Effector CD4-positive, alpha-beta T cell (primary cell): ENCODE measurements around the gene SAMD13.
"Not testable (repeated sequence)": the region's sequence is repeated elsewhere in the genome, so short reads cannot be mapped to it uniquely, and the experiment has no call there.

Source experiments
- DNase-seq: peaks from one replicate; pipeline ENCODE4 v3.0.0-alpha.2; 2020

SAMD13 gene

DNA sequence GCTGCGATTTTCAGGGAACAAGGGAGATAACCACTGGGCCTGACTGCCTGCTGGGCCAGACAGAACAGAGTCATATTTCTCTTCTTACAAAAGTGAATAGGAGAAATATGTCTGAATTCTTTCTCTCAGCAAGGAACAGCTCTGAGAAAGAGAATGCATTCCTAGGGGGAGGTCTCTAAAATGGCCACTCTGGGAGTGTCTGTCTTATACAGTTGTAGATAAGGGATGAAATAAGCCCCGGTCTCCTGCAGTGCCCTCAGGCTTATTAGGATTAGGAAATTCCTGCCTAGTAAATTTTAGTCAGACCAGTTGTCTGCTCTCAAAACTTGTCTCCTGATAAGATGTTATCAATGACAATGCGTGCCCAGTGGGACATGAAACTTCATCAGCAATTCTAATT, 14.1 kb upstream of the SAMD13 start:
- DNase-seq: not testable (repeated sequence)

DNA sequence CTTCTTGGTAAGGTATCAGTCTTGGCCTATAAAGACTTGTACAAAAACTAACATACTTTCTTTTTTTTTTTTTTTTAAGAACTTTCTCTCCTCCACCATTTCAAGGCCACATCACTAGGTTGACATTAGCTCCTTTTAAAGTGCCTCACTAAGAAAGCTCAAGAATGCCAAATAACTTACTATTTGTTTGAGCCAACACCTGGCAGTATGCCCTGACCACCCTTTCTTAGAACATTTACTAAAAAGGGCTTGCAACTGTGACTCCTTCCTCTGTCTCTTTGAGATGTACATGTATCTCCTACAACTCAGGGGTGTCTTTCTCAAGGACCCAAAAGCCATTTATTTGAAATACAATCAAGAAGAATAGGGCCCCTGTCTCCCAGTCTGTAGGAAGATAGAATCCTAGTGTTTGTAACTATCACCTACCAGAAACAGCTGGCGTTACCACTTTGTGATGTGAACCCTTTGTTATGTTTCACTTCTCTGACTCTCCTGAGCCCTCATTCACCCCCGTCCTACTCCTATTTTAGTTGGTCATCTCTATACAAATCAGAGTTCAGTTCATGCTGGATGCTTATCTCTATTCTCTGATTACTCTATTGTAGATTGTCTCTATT, 12.2 kb upstream of the SAMD13 start:
- DNase-seq: no peak

DNA sequence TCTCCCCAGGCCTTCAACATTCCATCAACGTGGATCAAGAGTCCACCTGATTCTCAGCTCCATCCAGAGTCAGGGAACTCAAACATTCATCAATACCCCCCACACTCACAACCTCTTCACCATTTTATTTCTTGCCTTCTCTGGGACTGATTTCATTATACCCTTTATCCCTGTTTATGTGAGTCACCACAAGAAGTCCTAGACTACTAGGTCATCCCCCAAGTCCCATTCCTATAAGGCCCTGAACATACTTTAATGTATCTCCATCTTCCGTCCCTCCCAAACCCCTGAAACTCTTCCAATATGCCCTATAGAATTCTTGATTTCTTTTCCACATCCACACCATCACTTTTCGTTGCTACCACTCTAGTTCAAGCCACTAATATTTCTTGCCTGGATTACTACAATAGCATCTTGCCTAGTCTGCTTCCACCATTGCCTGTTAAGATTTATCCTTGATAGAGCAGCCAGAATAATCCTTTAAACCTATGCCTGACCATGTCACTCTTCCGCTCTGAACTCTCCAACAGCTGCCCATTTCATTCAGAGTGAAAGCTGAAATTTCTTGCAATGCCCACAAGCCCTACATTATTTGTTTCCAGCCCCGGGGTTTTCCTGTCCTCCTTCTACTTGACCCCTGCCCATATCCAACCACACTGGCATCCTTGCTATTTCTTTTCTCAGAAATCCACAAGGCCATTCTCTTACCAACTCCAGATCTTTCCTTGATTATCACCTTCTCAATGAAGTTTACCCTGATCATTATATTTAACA, 9.4 kb upstream of the SAMD13 start:
- DNase-seq: no peak

DNA sequence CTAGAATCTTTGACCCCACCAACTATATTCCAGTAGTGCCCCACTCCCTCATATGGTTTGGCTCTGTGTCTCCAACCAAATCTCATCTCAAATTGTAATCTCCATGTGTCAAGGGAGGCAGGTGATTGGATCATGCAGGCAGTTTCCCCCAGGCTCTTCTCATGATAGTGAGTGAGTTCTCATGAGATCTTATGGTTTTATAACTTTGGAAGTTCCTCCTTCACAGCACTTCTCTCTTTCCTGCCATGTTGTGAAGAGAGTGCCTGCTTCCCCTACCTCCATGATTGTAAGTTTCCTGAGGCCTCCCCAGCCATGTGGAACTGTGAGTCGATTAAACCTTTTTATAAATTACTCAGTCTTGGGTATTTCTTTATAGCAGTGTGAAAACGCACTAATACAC, 7.7 kb upstream of the SAMD13 start:
- no peak for DNase-seq

DNA sequence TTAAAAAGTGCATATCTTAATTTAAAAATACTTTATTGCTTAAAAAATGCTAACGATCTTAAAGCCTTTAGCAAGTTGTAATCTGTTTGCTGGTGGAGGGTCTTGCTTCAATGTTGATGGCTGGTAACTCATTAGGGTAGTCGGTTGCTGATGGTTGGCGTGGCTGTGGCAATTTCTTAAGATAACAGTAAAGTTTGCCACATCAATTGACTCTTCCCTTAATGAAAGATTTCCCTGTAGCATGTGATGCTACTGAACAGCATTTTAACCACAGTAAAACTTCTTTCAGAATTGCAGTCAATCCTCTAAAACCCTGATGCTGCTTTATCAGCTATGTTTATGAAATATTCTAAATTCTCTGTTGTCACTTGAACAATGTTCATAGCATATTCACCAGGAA, 6.8 kb upstream of the SAMD13 start:
- DNase-seq: no peak

DNA sequence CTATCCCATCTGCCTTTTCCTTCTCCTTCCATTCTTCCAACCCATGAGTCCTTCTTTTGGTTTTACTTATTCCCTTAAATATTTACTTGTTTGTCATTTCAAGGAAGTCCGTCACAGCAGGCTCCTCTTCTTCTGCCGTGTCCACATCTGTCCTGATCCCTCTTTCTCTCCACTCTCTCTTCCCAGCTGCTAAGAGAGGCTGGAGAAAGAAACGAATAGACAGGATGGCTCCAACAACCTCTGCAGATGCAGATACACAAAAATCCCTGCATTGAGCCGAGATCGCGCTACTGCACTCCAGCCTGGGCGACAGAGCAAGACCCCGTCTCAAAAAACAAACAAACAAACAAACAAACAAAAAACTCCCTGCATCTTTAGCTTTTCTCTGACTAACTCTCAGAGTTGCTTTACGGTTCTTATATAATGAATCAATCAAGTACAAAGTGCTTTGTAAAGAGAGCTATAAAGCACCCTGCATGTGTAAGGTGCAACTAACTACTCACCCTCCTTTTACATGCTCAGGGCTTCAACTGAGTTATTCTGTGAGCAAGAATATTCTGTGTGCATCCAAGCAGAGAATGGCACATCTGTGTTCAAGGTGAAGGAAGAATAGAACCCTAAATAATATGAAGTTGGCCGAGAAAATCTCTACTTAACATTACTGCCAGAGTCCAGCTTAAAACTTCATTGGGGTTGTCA, 3.8 kb upstream of the SAMD13 start:
- DNase-seq: no peak

DNA sequence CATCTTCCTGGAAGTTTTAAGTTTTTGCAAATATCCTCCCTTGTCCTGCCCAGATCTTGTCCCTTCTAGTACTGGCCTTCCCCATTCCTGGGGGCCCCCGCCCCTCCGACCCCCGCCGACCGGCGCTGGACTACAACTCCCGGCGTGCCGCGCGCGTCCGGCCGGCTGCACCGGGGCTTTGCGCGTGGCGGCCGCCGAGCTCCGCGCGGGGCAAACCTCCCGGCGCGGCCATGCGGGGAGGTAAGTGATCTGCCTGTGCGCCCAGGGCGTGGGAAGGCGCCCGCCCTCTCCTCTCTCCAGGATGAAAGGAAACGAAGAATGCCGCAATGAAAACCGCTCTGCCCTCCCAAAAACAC, 3.2 kb upstream of the SAMD13 start:
- DNase-seq: peak; percentile 8

DNA sequence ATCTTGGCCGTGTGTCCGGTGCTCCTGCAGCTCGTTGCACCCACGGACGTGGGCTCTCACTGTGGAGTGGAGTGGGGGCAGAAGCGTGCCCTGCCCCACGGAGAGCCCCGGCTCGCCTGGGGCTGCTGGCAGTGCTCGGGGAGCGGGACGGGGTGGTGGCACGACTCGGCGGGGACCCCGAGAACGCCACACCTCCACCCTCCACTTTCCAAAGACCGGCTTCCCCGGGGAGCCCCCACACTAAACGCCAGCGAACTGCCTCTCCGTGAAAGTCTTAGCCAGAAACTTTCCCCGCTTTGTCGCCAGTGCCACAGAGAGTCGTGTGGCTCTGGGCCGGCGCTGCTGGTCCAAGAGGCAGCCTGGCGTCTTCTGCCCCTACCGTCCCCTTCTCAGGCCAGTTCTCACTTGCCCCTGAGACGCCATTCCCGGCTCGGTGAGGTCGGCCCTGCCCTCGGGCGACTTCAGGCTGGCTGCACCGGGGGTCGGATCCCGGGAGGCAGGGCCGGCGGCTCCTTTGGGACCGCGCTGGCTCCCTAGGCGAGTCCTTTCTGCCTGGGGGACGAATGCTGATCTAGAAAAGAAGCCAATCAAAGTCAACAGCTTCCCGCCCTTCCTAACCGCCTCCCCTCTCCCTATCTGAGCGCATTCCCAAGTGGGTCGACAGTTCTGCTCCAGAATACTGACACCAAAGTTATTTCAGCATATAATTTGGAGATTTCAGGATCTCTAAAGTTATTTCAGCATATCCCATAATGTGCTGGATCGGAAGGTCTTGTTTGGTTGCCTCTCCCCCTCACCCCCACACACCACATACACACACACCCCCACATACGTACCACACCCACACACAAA, 2.6 kb upstream of the SAMD13 start:
- no peak for DNase-seq

DNA sequence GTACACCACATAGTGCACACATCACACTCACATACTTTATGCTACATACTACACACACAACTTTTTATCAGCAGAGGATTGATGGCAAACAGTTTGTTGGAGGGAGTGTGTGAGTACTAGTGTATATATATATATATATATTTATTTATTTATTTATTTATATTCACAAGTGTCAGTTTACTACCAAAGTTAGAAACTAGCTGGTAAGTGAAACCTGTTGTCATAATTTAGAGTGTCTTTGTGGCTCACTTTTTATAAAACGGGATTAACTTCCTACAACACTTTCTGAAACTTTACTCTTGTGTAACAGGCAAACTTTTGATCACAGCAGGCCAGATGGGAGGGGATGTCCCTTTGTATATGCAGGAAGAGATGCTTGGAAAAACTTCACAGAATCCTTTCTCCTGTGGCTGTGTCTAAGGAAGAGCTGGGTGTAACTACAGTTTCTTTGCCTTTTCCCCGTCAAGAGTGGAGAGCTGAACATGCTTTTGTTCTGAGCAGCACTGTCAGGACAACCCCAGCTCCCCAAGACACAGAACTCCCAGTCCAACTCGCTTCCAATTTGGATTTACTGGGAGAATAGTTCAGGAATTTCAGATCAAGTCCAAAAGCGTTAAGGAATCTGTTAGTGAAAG, 1.9 kb upstream of the SAMD13 start:
- DNase-seq: no peak

DNA sequence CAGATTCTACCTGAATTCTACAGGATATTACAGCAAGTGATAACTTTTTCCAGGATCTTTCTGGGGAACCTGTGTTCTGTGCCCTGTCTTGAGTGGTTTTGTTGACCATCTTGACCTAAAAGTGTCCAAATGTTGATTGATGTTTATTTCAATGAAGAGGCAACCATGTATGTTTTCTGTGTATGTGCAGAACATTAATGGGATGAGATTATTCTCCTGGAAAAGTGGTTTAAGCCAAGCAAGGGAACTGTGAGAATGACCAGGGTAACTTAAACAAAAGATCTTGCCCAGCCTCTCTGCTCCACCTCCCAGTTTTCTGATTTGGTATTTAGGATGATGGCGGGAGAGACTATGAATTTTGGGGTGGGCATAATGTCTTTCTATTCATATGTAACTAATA, 1.0 kb upstream of the SAMD13 start:
- DNase-seq: no peak

DNA sequence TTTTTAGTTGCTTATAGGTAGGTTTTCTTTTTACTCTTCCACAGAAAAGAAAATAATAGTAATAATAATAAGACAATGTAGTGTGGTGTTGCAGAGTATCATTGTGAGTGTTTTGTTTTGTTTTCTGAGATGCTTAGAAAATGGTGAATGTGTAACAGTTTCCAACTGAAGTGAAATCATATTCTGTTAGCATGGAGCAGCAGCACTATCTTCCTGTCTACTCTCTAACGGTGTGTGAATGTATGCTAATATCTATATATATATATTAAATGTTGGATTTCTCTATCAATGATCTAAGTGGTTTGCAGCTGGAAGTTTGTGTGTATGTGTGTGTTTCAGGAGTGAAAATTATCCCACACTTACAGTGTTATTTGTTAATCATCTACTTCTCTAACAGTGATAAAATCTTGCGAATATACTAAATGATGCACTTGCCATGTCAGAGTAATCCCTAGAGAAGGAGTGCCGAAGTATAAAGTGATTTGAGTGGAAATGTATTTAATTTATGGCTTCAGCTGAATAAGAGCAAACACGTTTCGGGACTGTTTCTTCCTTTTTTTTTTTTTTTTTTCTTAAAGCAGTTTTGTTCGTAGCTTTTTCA, 377 bp downstream of the SAMD13 start:
- DNase-seq: no peak

DNA sequence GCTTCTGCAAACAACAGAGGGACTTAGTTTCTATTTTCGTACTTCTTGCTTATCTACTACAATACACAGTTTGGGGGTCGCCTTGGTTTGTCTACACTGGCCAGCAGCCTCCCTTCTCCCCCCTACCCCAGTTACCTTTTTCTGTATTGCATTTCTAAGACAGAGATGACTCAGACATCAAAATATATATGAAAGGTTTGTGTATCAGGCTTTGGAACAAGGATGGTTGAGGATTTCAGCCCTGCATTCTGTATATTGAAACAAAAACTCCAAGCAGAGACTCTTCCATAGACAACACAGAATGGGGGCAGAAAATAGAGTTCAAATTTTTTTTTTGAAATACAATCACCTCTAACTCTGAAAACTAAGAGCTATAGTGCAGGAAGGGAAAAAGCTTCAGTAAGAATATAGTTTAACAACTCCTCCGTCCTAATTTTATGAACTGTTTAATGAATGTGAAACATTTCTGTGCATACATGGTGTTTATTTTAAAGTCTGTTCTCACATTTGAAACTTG, 1.9 kb downstream of the SAMD13 start:
- no peak for DNase-seq

DNA sequence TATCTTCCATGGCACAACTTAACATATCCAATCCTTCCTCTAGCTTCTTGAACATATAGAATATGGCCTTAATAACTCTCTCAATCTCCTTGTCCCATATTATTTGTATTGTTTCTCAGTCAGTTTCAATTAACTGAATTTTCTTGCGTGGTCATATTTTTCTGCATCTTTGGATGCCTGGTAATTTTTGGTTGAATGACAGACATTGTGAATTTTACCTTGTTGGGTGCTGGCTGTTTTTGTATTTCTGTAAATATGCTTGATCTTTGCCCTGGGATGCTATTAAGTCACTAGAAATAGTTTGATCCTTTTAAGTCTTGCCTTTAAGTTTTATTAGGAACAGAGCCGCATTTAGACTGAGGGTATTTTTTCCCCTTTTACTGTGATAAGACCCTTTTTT, 5.9 kb downstream of the SAMD13 start:
- no peak for DNase-seq

DNA sequence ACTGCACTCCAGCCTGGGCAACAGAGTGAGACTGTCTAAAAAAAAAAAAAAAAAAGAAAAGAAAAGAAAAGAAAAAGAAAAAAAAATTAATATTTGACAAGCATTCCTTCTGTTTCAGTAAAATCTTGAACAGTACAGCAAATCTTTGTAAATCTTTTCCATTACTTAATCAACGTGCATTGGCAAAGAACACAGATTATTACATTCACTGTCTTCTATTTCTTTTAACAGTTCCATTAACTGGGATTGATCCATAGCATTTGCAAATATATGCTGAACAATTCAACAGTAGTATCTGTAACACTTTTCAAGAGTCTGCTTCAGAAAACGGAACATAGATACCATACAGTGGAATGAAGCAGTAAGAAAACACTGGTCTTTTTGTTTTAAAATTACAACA, 9.8 kb downstream of the SAMD13 start:
- DNase-seq: no peak

DNA sequence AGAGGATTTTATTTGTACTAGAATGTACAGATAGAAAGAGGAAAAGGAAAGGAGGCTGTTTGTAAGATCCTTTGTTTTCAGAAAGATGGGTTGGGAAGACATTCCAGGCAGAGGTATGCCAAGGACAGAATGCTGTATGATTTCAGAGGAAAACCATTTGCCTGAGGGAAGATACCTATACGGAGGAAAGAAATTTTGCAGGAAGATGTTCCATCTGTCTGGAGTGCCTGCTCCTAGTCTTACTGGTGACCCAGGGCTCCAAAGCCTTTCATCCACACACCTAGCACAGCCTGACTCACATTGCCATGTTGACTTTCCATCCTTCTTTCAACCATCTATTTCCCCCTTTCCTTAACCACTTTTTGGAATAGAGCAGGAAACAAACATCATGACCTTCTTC, 18.2 kb downstream of the SAMD13 start:
- no peak for DNase-seq

DNA sequence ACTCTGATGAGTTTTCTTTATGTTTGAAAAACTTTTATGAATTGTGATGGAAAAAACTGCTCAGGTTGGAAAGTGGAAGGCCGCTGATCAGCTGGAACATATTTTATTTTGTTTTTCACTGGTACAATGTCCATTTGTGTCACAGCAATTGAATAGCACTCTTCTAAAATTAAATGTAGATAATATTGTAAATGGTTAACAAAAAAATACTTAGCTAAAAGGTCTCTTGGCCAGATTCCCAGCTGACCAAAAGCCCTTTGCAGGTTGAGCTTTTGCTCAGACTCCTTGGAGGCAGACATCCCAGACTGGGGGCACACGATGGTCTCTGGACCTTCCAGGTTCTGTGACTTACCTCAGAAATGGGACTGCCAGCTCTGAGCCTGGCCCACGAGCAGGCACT, 26.3 kb downstream of the SAMD13 start:
- no peak for DNase-seq

DNA sequence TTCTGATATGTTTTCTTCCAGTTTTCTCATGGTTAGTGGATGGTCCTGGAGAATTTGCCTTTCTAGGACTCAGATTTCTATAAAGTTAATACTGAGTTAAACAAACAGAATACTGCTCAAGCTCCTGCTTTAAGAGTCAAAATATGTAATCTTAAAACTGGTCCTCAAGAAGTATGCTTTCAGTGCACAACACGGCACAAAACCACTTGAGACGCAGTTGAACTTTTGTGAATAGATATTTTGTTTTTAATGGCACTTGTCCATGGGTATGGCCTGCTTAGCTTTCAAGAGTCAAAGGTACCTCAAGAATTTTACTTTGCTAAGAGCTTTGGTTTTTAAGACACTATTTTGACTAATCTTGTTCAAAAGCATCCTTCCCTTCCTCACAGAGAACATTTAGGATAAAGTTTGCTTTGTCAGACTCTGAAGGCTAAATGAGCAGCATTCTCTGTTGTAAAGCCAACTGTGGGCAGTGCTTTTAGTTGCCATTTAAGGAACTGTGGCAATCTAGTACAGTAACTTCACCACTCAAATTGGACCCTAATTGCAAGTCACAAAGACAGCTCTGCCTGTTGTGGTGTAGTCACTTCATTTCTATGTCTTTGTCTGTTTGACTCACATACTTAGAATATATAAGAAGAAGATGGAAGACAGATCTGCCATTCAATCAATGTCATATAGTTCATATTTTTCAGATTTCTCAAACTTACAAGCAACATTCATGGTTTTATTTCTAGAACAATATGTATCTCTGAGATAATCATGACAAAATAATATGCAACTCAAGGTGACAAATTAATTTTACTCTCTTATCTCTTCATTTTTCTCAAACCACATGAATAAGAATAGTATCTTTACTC, 28.8 kb downstream of the SAMD13 start:
- DNase-seq: no peak

DNA sequence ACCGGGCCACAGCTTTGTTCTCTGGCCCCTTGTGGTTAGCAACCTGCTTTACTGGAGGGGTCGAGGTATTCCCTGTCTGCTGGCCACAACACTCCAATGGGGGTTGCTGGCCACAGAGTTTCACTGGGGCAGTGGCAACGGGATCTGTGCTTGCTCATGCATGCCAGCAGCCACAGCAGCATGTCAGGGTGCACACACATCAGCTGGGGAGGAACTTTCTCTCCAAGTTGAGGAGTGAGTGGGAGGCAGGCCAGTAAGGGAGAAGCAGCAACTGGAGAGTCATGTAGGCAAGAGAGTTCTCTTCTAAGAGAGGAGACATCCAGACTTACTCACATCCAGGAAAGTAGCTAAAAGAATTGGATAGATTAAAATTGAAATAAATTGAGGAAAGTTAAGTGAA, 38.0 kb downstream of the SAMD13 start:
- no peak for DNase-seq

DNA sequence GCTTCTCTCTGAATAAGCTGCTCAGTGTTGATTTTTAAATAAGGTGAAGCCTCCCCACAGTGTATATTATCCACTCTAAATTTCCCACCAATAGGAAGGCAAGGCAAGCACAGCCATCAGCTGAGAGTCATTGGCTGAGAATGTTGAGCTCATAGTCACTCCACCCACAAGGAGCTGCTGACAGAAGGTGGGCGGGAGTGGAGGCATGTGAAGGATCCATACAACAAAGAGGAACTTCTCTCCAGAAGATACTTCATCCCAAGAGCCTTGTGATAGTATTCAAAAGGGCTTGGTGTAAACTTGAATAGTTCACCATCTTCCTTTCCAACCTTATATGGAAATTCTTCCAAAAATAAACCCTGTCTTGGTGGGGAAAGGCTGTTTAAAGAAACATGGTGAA, 42.8 kb downstream of the SAMD13 start:
- DNase-seq: no peak

DNA sequence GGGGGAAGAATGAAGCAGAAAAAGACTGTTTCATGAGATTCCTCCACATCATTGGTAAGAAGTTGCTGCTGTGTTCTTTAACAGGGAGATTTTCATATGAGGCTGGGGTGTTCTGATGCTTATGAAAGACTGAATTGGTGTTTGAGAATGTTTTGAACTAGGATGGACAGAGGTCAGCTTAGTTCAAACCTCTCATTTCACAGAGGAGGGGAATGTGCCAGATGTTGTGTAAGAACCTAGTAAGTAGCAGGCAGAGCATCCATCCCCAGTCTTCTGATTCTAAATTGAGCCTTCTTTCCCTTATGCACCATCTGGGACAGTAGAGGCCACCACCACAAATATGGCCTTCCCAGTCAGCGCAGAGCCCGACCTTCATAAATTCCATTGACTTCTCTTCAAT, 43.7 kb downstream of the SAMD13 start:
- no peak for DNase-seq

DNA sequence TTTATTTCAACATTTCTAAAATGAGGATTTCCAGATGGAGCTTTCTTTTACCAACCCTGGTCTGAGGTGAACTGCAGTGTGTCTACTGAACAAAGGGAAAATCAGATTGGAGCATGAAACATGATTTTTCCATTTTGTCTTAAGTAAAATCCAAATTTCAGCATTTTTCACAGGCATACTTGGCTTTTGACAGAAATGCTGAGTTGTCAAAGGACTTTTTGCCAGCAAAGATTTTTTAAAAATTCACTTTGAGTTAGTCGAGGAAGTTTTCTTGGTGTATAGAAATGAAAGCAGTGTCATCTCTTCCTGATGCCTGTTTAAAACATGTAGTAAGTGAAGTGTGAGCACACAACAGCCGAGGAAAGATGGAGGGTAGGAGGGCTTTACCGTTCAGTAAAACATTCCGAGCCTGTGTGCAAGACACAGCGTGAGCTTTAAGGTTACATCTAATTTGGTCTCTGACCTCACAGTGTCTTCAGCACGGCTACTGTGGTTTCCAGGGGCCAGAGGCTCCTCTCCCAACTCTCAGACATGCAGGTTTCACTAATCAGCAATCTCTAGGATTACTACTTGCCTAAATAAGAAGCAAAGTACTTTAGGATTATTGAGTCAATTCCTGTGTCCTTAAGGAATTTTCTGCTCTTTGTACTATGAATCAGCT, 45.9 kb downstream of the SAMD13 start:
- DNase-seq: no peak
